VCaP (cell line): ENCODE measurements around the gene SDS.

Experiments
- H3K27ac ChIP-seq: fragments of 450-650 bp; 2 replicates; pipeline ENCODE4 v1.5.1; 2017
- TF ChIP-seq, protein P1 (sequence below): fragments of 450-650 bp; conservative IDR thresholded peaks from 2 replicates; pipeline ENCODE4 v1.5.1; 2017; ENCODE audit warnings: mild to moderate bottlenecking, moderate library complexity

The SDS gene

DNA sequence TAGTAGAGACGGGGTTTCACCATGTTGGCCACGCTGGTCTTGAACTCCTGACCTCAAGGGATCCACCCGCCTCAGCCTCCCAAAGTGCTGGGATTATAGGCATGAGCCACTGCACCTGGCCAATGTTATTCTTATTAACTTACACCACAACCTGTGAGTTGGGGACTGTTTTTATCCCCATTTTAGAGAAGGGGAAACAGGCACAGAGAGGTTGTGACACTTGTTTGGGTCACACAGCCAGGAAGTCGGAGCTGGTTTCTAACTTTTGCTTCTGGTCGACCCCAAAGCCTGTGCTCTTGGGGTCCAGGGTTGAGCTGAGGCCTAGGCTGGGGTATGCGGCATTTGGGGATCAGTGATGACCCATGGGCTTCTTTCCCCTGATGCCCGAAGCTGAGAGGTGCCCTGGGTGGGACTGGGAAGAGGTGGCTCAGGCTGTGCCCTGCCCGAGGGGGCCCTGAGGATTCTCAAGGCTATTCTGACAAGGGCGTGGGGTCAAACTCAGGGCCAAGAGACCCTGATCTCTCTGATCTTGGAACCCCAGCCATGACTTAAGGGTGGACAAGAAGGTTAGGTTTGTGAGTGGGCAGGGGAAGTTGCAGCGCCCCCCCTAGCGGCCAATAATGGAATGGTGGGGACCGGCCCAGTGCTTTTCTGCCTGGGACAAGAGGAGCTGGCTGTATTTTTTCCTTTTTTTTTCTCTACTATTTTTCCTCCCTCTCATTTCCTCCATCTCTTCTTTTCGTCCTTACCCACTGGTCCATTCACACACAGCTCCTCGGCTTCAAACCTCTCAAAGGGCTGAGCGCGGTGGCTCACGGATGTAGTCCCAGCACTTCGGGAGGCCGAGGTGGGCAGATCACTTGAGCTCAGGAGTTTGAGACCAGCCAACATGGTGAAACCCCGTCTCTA, 21.5 kb upstream of the SDS start:
- TF ChIP-seq, protein P1, sequence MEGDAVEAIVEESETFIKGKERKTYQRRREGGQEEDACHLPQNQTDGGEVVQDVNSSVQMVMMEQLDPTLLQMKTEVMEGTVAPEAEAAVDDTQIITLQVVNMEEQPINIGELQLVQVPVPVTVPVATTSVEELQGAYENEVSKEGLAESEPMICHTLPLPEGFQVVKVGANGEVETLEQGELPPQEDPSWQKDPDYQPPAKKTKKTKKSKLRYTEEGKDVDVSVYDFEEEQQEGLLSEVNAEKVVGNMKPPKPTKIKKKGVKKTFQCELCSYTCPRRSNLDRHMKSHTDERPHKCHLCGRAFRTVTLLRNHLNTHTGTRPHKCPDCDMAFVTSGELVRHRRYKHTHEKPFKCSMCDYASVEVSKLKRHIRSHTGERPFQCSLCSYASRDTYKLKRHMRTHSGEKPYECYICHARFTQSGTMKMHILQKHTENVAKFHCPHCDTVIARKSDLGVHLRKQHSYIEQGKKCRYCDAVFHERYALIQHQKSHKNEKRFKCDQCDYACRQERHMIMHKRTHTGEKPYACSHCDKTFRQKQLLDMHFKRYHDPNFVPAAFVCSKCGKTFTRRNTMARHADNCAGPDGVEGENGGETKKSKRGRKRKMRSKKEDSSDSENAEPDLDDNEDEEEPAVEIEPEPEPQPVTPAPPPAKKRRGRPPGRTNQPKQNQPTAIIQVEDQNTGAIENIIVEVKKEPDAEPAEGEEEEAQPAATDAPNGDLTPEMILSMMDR = peak; percentile 97
- no peak overlapping the region for H3K27ac ChIP-seq

DNA sequence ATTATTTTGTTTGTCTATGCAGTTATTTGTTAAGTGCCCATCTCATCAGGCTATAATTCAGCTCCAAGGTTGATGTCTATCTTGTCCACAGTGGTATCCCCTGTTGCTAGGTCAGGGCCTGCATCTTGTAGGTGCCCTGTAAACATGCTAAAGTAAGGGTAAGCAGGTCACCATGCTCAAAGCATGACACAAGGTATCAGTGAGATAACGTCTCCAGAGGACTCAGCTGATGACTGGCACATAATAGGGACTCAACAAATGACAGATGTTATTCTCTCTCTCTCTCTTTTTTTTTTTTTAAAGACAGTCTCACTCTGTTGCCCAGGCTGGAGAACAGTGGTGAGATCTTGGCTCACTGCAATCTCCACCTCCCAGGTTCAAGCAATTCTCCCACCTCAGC, 20.8 kb upstream of the SDS start:
- no peak overlapping the region for H3K27ac ChIP-seq
- TF ChIP-seq, protein P1 = no peak

DNA sequence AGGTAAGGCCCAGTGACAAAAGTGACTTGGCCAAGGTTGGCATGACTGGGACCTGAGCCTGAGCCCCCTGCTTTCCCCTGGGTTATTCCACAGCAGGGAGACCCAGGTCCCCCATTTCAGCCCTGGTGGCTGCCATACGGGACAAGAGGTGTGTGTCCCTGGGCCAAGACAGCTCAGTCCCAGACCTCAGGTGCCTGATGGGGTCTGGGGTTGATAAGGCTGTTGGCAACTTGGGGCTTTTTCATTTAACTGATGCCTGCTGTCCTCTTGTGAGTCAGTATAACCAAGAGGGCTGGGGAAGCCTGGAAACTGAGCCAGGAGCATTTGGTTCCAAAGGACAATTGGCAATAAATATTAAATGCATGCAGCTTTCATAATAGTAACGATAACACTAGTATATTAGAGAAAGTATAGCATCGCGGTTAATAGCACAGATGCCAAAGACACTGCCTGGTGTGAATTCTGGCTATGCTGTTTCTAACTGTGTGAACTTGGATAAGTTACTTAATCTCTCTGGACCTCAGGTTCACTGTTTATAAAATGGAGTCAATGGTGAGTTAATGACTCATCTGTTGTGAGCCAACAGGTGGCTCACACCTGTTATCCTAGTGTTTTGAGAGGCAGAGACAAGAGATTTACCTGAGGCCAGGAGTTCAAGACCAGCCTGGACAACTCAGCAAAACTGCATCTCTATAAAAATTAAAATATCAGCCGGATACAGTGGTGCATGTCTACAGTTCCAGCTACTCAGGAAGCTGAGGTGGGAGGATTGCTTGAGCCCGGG, 19.4 kb upstream of the SDS start:
- peak overlapping the region; percentile 80 for H3K27ac ChIP-seq
- TF ChIP-seq, protein P1 = no peak

DNA sequence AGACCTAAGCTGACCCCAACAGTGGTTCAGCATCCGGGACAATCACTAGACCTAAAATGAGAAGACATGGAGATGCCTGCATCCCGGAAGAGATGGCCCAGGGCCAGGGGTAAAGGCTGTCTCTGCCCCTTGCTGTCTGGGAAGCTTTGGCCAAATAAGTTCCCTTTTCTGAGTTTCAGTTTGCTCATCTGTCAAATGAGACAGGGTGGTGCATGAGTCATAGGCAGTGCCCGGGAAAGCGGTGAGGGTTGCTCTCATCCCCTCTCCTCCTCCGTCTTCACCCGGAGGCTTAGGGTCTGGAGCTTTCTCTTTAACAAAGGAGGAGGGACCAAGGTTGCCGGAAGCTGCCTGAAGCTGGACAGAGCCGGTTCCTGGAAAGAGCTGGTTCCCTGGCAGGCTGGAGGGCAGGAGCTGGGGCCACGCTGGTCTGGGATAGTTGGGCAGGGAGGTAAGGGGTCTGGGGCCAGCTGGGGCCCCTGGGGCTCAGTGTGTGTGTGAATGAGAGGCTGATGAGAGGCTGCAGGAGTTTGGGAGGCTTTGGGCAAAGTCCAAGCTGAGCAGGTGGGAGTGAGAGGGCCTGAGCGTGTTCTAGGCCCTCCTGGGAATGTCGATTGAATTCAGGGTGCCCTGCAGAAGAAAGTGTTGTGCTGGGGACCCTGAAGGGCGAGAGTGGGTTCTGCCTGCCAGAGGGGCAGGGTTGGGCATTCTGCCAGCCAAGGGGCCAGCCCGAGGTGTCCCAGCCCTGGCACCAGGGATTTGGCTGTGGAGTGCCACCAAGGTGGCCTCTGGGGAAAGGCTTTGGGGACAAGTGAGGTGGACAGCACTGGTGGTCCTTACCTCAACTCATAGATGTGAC, 18.6 kb upstream of the SDS start, which contains the start of gene SDSL:
SDSL (plus strand) TSS at position 351 of the 856 bp plus-strand sequence. CDS start 5,603 bp downstream, outside the sequence.
- H3K27ac ChIP-seq = peak within 1 kb of the TSS; percentile 80
- TF ChIP-seq, protein P1 = no peak

DNA sequence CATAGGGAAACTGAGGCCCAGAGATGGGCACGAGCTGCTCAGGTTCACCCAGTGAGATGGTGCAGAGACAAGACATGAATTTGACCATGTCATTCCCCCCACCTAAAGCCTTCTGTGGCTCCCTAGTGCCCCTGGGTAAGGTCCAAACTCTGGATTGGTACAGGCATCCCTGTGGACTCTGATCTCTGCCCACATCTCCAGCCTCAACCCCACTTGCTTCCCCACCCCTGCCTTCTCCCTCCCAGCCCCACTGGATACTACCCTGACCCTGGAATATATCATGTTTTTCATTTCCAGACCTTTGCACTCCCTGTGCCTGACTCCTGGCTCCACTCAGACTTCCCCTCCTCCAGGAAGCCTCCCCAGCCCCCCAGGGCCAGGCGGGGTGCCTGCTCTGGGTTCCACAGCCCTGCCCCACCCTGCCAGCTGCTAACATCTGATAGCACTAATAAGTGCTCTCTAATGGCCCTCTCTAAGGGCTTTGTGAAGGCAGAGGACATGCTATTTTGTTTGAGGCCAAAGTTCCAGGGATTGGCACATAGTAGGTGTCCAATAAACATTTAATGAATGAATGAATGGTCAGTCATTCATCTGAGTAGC, 17.4 kb upstream of the SDS start:
- peak overlapping the region; percentile 80; the same call in 1 of the 2 replicates for H3K27ac ChIP-seq
- TF ChIP-seq, protein P1 = no peak

DNA sequence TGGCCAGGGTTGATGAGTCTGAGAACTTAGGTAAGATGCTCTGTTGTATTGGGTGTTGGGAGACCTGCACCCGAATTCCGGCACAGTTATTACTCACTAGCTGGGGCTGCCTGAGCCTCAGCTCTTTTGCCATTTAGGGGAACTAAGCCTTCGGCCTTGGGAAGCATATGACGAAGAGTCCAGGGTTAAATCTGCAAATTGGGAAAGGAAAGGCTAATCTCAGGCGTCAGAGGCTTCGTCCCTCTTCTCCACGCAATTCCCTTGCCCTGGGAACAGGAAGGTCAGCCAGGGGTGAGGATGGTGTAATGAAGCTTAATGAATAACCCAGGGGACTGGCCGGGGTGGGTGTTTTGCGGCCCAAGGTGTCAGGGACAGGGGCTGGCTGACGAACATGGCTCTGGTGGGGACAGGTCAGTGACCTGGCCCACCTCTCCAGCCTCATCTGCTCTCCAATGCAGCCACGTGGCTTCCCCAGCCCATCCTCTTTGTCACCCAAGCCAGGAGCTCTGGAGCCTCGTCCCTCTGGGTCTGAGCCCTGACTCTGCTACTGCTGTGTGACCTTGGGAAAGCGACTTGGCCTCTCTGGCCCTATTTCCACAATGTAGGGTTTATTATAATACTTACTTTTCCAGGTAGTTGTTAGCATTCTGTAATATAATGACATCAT, 14.7 kb upstream of the SDS start:
- no peak overlapping the region for H3K27ac ChIP-seq
- TF ChIP-seq, protein P1 = no peak
